ENCODE measurements around the gene CUTA. TPM values are rescaled to one million over a fixed set of nuclear protein-coding genes. Genes with fewer than 3 reads are reported as not detected.

Gene CUTA
- total and polyA plus RNA-seq, 2 of the 13 experiments (the other 11 are each of a cell fraction or from before 2014, with no cell fraction given) = 170 to 180 TPM

GRCh38 chr6:33428224-33428965 lies 10.5 kb upstream of the CUTA start (continued):
- TF ChIP-seq ATF7 (IDR thresholded peaks at IDR 0.05) (no peak), ATF7 (CRISPR knock-in tag; IDR thresholded peaks at IDR 0.05) (no peak), PHF5A (CRISPR knock-in tag; IDR thresholded peaks at IDR 0.05; ENCODE audit: low read depth, unreplicated experiment) (no peak), FOXM1 (CRISPR knock-in tag; IDR thresholded peaks at IDR 0.05) (no peak), ZNF275 (CRISPR knock-in tag; IDR thresholded peaks at IDR 0.05; ENCODE audit: borderline replicate concordance) (no peak), POGK (CRISPR knock-in tag; conservative IDR thresholded peaks at IDR 0.05) (peak; percentile 73; the same call in 1 of the 2 replicates), MAFK (conservative IDR thresholded peaks at IDR 0.05 in 1 of 2, IDR thresholded peaks at IDR 0.05 in 1 of 2; ENCODE audit: low read length in 2 of 2) (no peak), TFE3 (CRISPR knock-in tag; IDR thresholded peaks at IDR 0.05) (peak; percentile 51; the same call in 1 of the 2 replicates), NFIB (CRISPR knock-in tag; IDR thresholded peaks at IDR 0.05; ENCODE audit: borderline replicate concordance) (no peak), ZNF513 (CRISPR knock-in tag; conservative IDR thresholded peaks at IDR 0.05) (no peak), NFE2L1 (CRISPR knock-in tag; IDR thresholded peaks at IDR 0.05; ENCODE audit: borderline replicate concordance) (peak; percentile 72; the same call in 1 of the 2 replicates), ZNF432 (CRISPR knock-in tag; IDR thresholded peaks at IDR 0.05; ENCODE audit: borderline replicate concordance) (peak; percentile 33; the same call in 1 of the 2 replicates), ZBTB49 (CRISPR knock-in tag; IDR thresholded peaks at IDR 0.05; ENCODE audit: borderline replicate concordance) (no peak), SMC3 (IDR thresholded peaks at IDR 0.05; ENCODE audit: low read length) (peak; percentile 25; the same call in 1 of the 2 replicates), CENPX (CRISPR knock-in tag; IDR thresholded peaks at IDR 0.05) (0 out of 2 replicates have a peak, but pooled peaks have one; percentile 74), ZNF616 (CRISPR knock-in tag; IDR thresholded peaks at IDR 0.05; ENCODE audit: low read depth) (no peak), ZNF138 (CRISPR knock-in tag; IDR thresholded peaks at IDR 0.05; ENCODE audit: low read depth) (no peak), NR2C2 (CRISPR knock-in tag; IDR thresholded peaks at IDR 0.05; ENCODE audit: borderline replicate concordance) (peak; percentile 76), TCF7 (IDR thresholded peaks at IDR 0.05; ENCODE audit: low read depth) (no peak), ZNF577 (CRISPR knock-in tag; IDR thresholded peaks at IDR 0.05; ENCODE audit: borderline replicate concordance, low read depth) (no peak)

Data from HepG2 (cell line).